Retinal pigment epithelial cell (primary cell): Measurements from ENCODE around the gene ABCA3.
A peak's percentile ranks its signal among the peaks of the same experiment; 100 is the strongest.
"Not testable (repeated sequence)": the region's sequence is repeated elsewhere in the genome, so short reads cannot be mapped to it uniquely, and the experiment has no call there.

Experiments used
- DNase-seq: peaks from one replicate; pipeline ENCODE4 v3.0.0-alpha.2; 2010; ENCODE audit warnings: low read depth
- H3K4me3 ChIP-seq: 2 replicates; pipeline ENCODE4 v1.5.1; 2011; ENCODE audit warnings: mild to moderate bottlenecking, low read length, control low read depth, moderate library complexity
- TF ChIP-seq, protein P1 (sequence below): conservative IDR thresholded peaks from 2 replicates; pipeline ENCODE4 v1.5.1; 2011; ENCODE audit warnings: low read depth, low read length, control low read depth, inconsistent platforms

ABCA3 gene

DNA sequence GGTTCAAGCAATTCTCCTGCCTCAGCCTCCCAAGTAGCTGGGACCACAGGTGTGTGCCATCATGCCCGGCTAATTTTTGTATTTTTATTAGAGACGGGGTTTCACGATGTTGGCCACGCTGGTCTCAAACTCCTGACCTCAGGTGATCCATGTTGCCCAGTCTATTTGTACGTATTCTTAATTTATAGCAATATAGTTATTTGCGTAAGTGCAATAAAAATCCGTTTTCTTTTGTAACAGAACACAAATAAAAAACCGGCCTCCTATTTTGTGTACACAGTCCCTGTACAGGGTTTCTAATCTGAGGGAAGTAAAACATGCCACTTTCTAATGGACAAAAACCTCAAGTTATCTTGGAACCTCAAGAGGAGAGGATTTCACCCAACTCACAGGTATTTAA, 80.3 kb downstream of the ABCA3 start:
- DNase-seq, result no peak
- H3K4me3 ChIP-seq, result no peak overlapping the region
- TF ChIP-seq, protein P1, sequence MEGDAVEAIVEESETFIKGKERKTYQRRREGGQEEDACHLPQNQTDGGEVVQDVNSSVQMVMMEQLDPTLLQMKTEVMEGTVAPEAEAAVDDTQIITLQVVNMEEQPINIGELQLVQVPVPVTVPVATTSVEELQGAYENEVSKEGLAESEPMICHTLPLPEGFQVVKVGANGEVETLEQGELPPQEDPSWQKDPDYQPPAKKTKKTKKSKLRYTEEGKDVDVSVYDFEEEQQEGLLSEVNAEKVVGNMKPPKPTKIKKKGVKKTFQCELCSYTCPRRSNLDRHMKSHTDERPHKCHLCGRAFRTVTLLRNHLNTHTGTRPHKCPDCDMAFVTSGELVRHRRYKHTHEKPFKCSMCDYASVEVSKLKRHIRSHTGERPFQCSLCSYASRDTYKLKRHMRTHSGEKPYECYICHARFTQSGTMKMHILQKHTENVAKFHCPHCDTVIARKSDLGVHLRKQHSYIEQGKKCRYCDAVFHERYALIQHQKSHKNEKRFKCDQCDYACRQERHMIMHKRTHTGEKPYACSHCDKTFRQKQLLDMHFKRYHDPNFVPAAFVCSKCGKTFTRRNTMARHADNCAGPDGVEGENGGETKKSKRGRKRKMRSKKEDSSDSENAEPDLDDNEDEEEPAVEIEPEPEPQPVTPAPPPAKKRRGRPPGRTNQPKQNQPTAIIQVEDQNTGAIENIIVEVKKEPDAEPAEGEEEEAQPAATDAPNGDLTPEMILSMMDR, result no peak

DNA sequence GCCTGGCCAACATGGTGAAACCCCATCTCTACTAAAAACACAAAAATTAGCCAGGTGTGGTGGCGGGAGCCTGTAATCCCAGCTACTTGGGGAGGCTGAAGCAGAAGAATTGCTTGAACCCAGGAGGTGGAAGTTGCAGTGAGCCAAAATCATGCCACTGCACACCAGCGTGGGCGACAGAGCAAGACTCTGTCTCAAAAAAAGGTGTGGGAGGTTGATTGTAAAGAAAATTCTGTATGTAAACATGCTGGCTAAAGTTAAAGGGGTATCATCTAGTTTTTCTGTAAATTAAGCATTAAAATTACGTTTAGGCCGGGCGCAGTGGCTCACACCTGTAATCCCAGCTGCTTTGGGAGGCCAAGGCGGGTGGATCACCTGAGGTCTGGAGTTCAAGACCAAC, 82.0 kb downstream of the ABCA3 start:
- H3K4me3 ChIP-seq, DNase-seq: not testable (repeated sequence)

DNA sequence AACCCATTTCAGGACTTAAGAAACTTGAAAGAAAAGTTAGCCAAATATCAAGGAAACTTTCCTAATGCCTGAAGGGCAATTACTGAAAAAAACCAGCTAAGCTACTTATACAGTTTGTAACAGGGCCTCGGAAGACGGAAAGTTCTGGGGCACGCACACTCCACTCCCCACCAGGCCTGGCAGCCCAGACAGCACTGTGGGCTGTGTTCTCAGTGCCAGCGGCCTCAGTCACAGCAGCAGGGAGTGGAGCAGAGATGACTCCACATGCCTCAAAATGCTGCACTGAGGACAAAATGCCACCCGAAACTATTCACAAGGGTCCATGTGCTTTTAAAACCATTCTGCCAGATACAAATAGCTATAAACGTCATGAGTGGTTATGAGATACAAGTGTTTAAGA, 82.8 kb downstream of the ABCA3 start:
- no peak overlapping the region for H3K4me3 ChIP-seq
- TF ChIP-seq, protein P1, result no peak
- no peak for DNase-seq

DNA sequence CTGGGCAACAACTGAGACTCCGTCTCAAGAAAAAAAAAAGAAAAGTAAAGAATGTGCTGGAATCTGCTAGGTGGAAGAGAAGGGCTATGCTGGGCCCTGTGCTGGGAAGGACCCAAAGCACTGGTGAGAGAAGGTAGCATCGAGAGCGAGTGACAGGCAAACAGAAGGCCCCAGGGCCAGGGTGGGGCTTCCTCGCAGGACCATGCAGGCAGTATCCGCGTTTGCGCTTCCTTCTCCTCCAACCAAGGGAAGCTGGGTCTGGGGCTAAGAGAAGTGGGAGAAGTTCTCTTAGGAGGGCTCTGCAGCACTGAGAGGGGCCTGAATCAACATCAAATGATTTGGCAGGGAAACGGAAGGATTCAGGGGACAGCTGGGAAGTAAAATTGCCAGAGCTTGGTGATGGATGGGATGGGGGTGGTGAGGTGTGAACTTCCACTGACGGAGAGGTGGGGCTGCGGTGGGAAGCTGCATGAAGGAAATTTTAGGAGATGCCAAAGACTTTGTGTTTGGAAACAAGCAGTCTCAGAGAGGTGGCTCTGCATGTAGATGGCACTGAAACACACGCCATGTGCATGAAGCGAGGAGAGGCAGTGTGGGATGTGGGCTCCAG, 83.9 kb downstream of the ABCA3 start:
- DNase-seq, result no peak
- TF ChIP-seq, protein P1, result no peak
- H3K4me3 ChIP-seq, result no peak overlapping the region

DNA sequence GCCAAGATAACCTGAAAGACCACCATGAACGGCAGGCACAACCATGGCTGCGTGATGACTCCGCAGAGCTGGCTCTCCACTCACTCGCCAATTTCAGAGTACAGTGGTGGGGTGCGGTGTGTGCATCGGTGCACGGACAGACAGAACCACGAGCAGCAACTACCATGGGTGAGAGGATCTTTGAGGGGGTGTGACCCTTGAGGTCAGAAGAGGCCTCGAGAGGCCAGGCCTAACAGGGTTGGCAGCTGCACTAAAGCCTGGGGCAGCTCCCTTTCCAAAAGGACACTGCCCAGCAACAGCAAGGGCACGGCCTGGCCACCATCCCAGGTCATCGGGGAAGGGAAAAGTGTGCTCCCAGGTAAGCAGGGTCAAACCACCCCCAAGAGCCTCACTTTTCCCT, 87.2 kb downstream of the ABCA3 start:
- no peak overlapping the region for H3K4me3 ChIP-seq
- TF ChIP-seq, protein P1, result no peak
- DNase-seq, result no peak

DNA sequence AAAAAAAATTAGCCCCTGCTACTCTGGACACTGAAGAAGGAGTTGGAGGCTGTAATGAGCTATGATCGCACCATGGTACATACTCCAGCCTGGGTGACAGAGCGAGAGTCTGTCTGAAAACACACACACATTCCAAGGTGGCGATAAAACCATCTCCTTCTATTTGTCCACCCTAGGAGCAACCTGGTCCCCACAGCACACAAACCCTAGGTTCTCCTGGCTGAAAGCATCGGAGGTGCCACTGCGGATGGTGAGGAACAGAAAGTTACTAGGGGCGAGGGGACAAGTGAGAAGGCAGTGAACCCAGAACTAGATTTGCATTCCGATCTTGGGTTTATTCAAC, 87.8 kb downstream of the ABCA3 start:
- no peak for DNase-seq
- H3K4me3 ChIP-seq, result no peak overlapping the region
- TF ChIP-seq, protein P1, result no peak

DNA sequence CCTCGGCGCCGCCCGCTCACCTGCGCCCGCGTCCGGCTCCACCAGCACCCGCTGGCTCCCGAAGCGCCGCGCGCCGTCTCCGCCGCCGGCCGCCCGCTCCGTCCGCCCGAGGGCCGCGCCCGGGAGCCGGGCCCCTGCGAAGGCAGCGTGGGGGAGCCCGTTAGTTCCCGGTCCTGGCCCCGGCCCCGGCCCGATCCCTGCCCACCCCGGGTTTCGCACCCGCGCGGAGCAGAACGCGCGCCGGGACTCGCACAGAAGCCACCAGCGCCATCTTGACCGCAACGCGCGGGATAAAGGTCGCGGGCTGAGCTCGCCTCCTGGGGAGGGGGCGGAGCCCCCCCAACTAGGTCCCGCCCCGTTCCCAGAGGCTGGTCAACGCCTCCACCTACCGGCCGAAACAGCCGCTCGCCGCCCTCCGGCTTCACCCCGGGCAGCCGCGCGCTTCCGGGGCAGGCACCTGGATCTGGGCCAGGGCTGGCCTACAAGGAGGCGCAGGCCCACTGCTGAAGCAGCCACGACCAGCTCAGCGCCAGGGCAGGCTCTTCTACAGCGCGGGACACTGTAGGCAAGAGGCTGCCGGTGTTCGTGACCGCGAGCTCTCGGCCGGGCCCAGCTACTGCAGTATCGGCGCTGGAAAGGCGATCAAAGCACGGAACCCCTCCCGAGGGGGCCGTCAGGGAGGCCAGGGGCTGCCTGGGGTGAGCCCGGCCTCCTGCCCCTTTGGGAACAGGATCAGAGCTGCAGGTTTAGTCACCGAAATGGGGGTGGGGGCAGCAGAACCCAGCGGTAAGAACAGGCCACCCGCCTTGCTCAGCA, 89.0 kb downstream of the ABCA3 start, which contains the start of gene ECI1:
Gene ECI1 (minus strand): TSS at position 292 of the 816 bp plus-strand sequence. CDS start 21 bp downstream, at position 271.
- TF ChIP-seq, protein P1, result peak; percentile 58
- peak within 1 kb of the TSS; percentile 70 for H3K4me3 ChIP-seq

More for the DNA sequence above, 89.0 kb downstream of the ABCA3 start, which contains the start of gene ECI1:
- DNase-seq, result peak; percentile 77
